ENCODE data around the gene MAGEA9B.
"Not testable (repeated sequence)": the region's sequence is repeated elsewhere in the genome, so short reads cannot be mapped to it uniquely, and the experiment has no call there.

MAGEA9B gene, protein sequence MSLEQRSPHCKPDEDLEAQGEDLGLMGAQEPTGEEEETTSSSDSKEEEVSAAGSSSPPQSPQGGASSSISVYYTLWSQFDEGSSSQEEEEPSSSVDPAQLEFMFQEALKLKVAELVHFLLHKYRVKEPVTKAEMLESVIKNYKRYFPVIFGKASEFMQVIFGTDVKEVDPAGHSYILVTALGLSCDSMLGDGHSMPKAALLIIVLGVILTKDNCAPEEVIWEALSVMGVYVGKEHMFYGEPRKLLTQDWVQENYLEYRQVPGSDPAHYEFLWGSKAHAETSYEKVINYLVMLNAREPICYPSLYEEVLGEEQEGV

DNA sequence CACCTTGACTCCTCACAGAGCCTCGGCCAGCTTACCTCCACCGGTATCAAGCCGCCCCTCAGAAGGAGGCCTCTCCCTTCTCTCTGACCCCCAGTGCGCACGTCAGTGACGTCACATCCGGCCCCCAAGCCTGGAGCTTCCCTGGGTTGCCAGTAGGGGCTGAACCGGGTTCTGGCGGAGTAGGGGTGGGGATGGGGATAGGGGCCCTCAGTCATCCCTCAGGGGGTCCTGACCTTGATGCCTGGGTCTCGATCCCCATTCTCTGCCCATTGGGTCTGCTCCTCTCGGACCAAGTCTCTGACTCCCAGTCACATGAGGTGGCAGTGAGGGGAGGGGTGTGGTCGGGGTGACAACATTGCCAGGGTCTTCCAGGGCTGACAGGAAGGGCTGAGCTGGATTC lies at the start of gene MAGEA9B:
Gene MAGEA9B, minus strand, starts transcription at position 101 of the 400 bp plus-strand sequence. CDS start 4,280 bp downstream, outside the sequence.
- in situ Hi-C loops (cut with MboI; ENCODE audit: low sequenced_read_pairs), result not testable (repeated sequence)

DNA sequence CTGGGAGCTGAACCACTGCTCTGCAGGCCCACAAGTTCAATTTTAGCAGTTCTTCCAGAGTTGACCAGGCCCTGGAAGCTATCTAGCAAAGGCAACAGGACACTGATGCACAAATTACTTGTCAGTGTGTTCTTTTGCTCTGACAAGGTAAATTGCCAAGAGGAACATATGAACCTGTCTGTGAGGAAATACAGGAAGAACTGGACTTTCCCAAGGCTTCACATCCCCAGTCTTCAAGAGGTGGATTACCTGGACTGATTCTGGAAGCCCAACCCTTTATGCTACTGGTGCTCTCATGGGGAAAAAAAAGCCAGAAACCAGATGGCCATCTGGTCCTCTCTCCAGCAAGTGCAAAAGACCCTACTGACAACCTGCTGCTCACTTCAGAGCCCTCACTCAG lies 46.3 kb upstream of the MAGEA9B start:
- in situ Hi-C loops (cut with MboI; ENCODE audit: low sequenced_read_pairs), result no loop called here

GRCh38 chrX:149631234-149632165 lies 44.2 kb upstream of the MAGEA9B start, which contains the start of gene TMEM185A:
TMEM185A (minus strand) TSS chrX:149631792; CDS start chrX:149631580, 212 bp downstream.
- in situ Hi-C loops (cut with MboI; ENCODE audit: low sequenced_read_pairs), result no loop called here

DNA sequence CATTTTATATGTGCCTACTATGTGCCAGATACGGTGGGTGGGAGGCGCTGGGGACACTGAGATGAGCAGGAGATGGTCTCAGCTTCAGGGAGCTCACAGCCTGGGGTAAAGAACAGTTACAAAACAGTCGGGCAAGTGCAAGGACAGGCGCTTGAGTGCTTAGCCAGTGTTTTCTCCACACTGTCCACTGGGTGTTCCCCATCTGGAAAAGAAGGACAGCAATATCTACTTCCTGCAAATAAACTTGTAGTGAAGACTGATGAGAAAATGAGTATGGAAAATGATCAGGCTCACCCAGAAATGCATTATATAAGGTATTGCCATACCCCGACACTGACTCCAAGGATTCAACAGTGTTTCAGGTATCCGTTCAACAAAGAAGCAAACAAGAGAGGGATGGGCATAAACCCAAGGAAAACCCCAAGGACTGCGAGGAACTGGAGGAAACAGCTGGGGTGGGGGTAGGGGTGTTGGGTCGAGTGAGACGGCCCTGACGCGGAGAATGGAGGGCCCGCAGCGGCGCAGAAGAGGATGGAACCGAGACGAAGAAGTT lies 43.5 kb upstream of the MAGEA9B start:
- in situ Hi-C loops (cut with MboI; ENCODE audit: low sequenced_read_pairs), result no loop called here

DNA sequence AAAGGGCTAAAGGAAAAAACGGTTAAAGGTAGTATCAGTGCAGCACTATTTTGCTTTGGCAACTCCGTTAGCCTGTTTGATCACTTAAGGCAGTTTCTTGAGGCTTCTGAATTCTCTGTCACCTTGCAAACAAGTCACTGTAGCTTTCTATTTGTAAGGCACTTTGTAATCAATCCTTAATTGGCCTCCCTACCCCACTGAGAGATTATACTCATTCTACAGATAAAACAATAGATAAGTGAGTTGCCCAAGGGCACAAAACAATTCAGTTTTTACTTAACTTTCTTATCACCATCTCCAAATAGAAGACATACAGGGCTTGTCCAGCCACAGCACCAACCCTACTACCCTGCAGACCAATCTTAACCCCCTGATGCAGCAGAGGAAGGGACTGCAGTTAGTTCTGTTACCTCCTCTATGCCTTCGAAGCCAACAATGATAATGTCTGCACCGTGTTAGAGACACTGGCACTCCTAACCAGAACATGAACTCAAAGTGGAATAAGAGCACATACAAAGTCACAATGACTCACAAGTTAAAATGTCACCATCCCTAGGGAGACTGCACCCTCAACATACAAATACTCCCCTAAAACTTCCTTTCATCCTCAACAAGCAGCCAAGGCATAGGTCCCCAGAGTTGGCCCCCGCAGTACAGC lies 42.6 kb upstream of the MAGEA9B start:
- in situ Hi-C loops (cut with MboI; ENCODE audit: low sequenced_read_pairs), result no loop called here

- in situ Hi-C loops (cut with MboI; ENCODE audit: low sequenced_read_pairs), result no loop called here
Observed at GRCh38 chrX:149628768-149629167, 41.5 kb upstream of the MAGEA9B start.

- in situ Hi-C loops (cut with MboI; ENCODE audit: low sequenced_read_pairs), result no loop called here
Observed at GRCh38 chrX:149628280-149628679, 41.0 kb upstream of the MAGEA9B start.

GRCh38 chrX:149626829-149627228 lies 39.6 kb upstream of the MAGEA9B start:
- in situ Hi-C loops (cut with MboI; ENCODE audit: low sequenced_read_pairs), result not testable (repeated sequence)

- in situ Hi-C loops (cut with MboI; ENCODE audit: low sequenced_read_pairs), result not testable (repeated sequence)
Observed at GRCh38 chrX:149619662-149620061, 32.4 kb upstream of the MAGEA9B start.

DNA sequence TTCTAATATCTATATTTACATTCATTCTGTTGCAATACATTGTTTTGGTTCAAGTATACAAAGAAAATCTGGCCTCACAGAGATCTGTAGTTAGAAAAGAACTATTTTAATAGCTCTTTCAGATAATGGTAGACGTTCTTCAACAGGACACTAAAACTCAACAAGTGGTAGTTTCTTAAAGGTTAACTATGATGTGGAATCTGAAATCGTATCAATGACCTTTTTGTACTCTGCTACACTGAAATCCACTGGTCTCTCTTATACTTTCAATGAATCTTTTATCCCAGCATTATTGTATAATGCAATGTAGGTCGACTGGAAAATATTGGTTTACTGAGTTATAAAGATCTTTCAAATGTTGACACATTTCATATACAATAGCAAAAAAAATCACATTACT lies 31.6 kb upstream of the MAGEA9B start:
- in situ Hi-C loops (cut with MboI; ENCODE audit: low sequenced_read_pairs), result no loop called here

DNA sequence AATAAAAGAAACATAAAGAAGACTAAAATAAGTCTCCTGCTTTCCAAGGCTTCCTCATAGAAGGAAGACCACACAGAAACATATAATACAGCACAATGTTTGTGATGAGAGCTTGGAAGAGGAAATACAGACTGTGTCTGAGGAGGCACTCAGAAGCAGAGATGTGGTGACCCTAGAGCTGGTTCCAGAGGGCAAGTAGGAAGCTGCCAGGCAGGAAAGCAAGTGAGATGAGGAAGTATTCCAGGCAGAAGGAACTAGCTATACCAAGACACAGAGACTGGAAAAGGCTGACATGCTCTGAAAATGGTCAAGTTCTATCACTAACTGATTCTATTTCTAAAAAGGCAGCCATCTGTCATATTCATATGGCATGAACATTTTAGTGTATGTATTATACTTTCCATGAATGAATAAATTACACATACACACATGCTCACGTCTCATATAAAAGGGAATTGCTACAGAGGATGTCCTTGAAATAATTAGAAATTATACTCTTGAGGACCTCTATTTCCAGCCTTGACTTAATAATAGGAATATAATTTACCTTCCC lies 24.4 kb upstream of the MAGEA9B start:
- in situ Hi-C loops (cut with MboI; ENCODE audit: low sequenced_read_pairs), result no loop called here

DNA sequence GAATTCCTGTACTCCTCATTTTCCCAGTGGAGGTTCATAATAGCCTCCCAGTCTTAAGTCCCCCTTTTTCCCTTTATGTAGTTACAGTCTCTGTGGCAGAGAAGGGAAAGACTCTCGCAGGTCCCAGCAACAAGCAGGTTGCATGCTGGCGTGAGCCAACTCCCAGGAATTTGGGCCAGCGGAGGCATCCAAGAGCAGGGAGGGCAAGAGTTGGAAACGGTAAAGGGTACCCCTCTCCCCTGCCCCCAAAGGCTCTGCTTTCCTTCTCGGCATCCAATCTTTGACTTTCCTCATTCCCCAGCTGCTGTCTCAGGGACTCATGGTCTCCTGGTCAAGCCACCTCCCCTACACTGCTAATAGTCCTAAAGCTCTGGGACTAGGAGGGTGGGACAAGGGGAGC lies 23.3 kb upstream of the MAGEA9B start:
- in situ Hi-C loops (cut with MboI; ENCODE audit: low sequenced_read_pairs), result no loop called here

GRCh38 chrX:149607699-149608098 lies 20.4 kb upstream of the MAGEA9B start:
- in situ Hi-C loops (cut with MboI; ENCODE audit: low sequenced_read_pairs), result no loop called here

DNA sequence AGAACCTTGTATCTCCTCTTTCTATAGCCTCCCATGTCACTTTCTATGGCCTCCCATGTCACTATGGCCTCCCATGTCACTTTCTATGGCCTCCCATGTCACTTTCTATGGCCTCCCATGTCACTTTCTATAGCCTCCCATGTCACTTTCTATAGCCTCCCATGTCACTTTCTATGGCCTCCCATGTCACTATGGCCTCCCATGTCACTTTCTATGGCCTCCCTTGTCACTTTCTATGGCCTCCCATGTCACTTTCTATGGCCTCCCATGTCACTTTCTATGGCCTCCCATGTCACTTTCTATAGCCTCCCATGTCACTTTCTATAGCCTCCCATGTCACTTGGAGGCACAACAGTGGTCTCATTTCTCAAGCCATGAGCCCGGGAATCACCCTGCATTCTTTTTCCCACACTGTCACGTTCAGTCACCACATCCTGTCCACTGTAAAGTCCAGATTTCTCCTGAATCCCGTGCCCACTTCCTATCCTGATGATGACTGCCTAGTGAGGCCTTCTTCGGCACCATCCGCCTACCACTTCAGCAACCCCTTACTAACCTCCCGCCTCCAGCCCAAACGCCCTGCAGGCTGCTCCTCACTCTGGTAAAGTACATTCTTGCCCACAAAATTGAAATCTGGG lies 18.1 kb upstream of the MAGEA9B start:
- in situ Hi-C loops (cut with MboI; ENCODE audit: low sequenced_read_pairs), result not testable (repeated sequence)

GRCh38 chrX:149598603-149599002 lies 11.3 kb upstream of the MAGEA9B start:
- in situ Hi-C loops (cut with MboI; ENCODE audit: low sequenced_read_pairs), result not testable (repeated sequence)

- in situ Hi-C loops (cut with MboI; ENCODE audit: low sequenced_read_pairs), result not testable (repeated sequence)
Observed at GRCh38 chrX:149595943-149596342, 8.7 kb upstream of the MAGEA9B start.

DNA sequence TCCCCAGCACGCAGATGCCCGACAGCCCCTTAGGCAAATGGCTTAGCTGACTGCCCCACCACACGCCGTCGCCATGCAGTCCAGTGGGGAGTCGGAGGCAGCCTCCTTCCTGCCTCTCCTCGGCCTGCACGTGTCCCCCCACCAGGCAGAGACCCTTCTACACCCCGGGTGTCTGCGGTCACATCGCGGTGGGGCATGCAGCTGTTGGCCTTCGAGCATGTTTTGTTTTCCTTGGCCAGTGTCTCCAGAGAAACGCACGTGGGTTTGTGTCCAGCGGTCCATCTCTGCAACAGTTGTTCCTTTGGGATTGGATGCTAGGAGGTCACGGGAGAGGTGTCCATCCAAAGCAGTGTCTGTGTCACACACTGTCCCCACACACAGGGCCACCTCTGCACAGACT lies 8.0 kb upstream of the MAGEA9B start, which contains the start of gene HSFX2:
Gene HSFX2, minus strand, starts transcription at position 101 of the 400 bp plus-strand sequence. CDS start 614 bp downstream, outside the sequence.
- in situ Hi-C loops (cut with MboI; ENCODE audit: low sequenced_read_pairs), result not testable (repeated sequence)

DNA sequence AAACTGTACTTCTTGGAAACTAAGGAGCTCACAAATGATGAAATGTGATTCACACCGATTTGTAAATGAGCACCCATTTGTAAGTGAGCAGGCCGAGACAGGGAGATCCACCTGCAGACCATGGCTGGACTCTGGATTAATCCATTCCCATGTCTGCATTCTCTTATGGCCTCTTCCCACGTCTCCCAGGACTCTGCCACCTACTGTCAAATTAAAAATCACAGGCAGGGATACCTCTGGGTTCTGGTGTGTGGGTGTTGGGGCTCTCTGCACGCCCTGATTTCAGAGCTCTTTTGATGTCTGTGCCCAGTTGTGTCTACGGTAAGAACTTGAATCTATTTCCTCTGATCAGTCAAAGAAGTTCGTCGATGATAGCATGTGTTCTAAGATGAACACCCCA lies 3.7 kb upstream of the MAGEA9B start:
- in situ Hi-C loops (cut with MboI; ENCODE audit: low sequenced_read_pairs), result not testable (repeated sequence)

GRCh38 chrX:149585631-149586030 lies 1.6 kb downstream of the MAGEA9B start:
- in situ Hi-C loops (cut with MboI; ENCODE audit: low sequenced_read_pairs), result not testable (repeated sequence)

DNA sequence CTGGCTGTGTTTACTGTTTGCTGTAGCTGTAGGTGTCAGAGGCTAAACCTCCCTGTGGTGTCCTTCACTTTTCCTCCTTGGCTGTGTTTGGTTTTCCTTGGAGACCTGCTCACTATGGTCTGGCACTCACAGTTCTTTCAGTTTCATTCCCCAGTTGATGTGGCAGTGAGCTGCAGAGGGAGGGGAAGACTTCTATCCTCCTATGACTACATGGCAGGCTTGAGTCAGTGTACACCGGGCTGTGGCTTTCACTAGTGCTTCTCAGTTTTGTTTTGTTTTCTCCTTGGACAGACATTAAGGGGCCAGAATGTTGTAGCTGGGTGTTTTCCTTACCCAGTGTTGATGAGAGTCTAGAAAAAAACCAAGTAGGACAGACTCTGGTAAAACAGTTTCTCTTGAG lies 13.8 kb downstream of the MAGEA9B start:
- in situ Hi-C loops (cut with MboI; ENCODE audit: low sequenced_read_pairs), result not testable (repeated sequence)
